ENCODE measurements around the gene CAMKK2. TPM values are rescaled to one million over a fixed set of nuclear protein-coding genes. Genes with fewer than 3 reads are reported as not detected.
A peak's percentile ranks its signal among the peaks of the same experiment; 100 is the strongest.

Gene CAMKK2
- total RNA-seq, 1 experiment from 2014 or later, result 24.7 TPM

GRCh38 chr12:121294151-121294889 is 2.2 kb downstream of the CAMKK2 start:
- Histone ChIP-seq H4K91ac (ENCODE audit: insufficient read length, low read depth, low read length) (no peak overlapping the region), H3K79me1 (ENCODE audit: insufficient read depth, low read depth, low read length, poor library complexity, severe bottlenecking) (peaks cover 3% of the 10 kb centered on the region), H3K56ac (ENCODE audit: insufficient read length, low read depth, low read length) (no peak overlapping the region), H3K23ac (ENCODE audit: insufficient read length, low read depth, low read length) (no peak overlapping the region), H3K4ac (ENCODE audit: low read depth, low read length) (no peak overlapping the region), H2BK20ac (ENCODE audit: low read depth, low read length, poor library complexity, severe bottlenecking) (no peak overlapping the region), H3K18ac (ENCODE audit: insufficient read length, low read depth, low read length) (no peak overlapping the region), H4K20me1 (ENCODE audit: control insufficient read depth, insufficient read depth, insufficient read length) (no peaks in the 10 kb centered on the region), H3K14ac (ENCODE audit: insufficient read depth, low read length) (no peak overlapping the region), H2BK12ac (ENCODE audit: insufficient read length, low read depth, low read length) (no peak overlapping the region), H3K27me3 (ENCODE audit: insufficient read depth, low read length) (no peaks in the 10 kb centered on the region), H2BK5ac (ENCODE audit: insufficient read length, low read length) (no peak overlapping the region), H2AK5ac (ENCODE audit: insufficient read length, low read length) (no peak overlapping the region), H3T11ph (ENCODE audit: low read length) (no peak overlapping the region), H3K79me2 (ENCODE audit: insufficient read depth, low read length) (peaks cover 2% of the 10 kb centered on the region; the same call in 1 of the 2 replicates), H2BK15ac (ENCODE audit: low read depth, low read length) (no peak overlapping the region), H3K4me1 (ENCODE audit: insufficient read depth, low read length) (peaks cover 3% of the 10 kb centered on the region; the same call in 1 of the 2 replicates), H3K9me3 (ENCODE audit: control insufficient read depth, low read depth, low read length) (no peaks in the 10 kb centered on the region), H4K5ac (ENCODE audit: insufficient read length, low read depth, low read length) (no peak overlapping the region), H4K8ac (replicated peaks; ENCODE audit: insufficient read length, low read depth, low read length) (no peak overlapping the region), H3K23me2 (ENCODE audit: insufficient read length, low read depth, low read length, poor library complexity, severe bottlenecking) (peaks cover 14% of the 10 kb centered on the region), H3K4me2 (ENCODE audit: insufficient read depth, insufficient read length, low read length) (no peak overlapping the region), H3K27ac (ENCODE audit: insufficient read length, low read depth, low read length) (no peak overlapping the region), H3K9ac (ENCODE audit: extremely low read depth, insufficient read length, low read length) (no peak overlapping the region), H2BK120ac (ENCODE audit: low read depth, low read length, poor library complexity, severe bottlenecking) (no peak overlapping the region), H2AFZ (ENCODE audit: low read length) (no peak overlapping the region)
- H3K27ac Mint-ChIP-seq, result peak overlapping the region in 1 of 3 experiments; percentile 31; a peak in 1 of 7 replicates
- H3K4me3 Mint-ChIP-seq, result no peak overlapping the region
- no peak for DNase-seq
- WGBS (ENCODE audit: extremely low coverage, insufficient read length, low lambda C conversion rate), result no CpG with 5 or more reads among the region's 10 CpGs
- H3K9me3 Mint-ChIP-seq, result no peaks in the 10 kb centered on the region; a peak in 1 of 5 replicates
- TF ChIP-seq, protein P1, sequence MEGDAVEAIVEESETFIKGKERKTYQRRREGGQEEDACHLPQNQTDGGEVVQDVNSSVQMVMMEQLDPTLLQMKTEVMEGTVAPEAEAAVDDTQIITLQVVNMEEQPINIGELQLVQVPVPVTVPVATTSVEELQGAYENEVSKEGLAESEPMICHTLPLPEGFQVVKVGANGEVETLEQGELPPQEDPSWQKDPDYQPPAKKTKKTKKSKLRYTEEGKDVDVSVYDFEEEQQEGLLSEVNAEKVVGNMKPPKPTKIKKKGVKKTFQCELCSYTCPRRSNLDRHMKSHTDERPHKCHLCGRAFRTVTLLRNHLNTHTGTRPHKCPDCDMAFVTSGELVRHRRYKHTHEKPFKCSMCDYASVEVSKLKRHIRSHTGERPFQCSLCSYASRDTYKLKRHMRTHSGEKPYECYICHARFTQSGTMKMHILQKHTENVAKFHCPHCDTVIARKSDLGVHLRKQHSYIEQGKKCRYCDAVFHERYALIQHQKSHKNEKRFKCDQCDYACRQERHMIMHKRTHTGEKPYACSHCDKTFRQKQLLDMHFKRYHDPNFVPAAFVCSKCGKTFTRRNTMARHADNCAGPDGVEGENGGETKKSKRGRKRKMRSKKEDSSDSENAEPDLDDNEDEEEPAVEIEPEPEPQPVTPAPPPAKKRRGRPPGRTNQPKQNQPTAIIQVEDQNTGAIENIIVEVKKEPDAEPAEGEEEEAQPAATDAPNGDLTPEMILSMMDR (conservative IDR thresholded peaks at IDR 0.05), result no peak
- peaks cover 9 to 21% (median 12%) of the 10 kb centered on the region in 3 experiments; a peak in 6 of 7 replicates for H3K36me3 Mint-ChIP-seq (ENCODE audit: insufficient read depth in 1 of 3, low read depth in 3 of 3)
- H3K27me3 Mint-ChIP-seq (ENCODE audit: low read depth), result no peaks in the 10 kb centered on the region
- peaks cover 5 to 15% of the 10 kb centered on the region in 2 experiments for H3K4me1 Mint-ChIP-seq
